HG02970 (cell line): ENCODE measurements around the gene ITGB3BP.
"Not testable (repeated sequence)": the region's sequence is repeated elsewhere in the genome, so short reads cannot be mapped to it uniquely, and the experiment has no call there.

ENCODE experiments used
- ATAC-seq: cut with Tn5 transposase; IDR thresholded peaks from one replicate; pipeline ENCODE4 v1.9.1; 2021; ENCODE audit warnings: mild to moderate bottlenecking, moderate library complexity, moderate number of reproducible peaks; ENCODE audit not compliant: unreplicated experiment, low FRiP score

Gene ITGB3BP

GRCh38 chr1:63509718-63510117, 13.3 kb downstream of the ITGB3BP start:
- no peak for ATAC-seq

GRCh38 chr1:63506782-63507181, 16.2 kb downstream of the ITGB3BP start:
- ATAC-seq = no peak

GRCh38 chr1:63501256-63501655, 21.8 kb downstream of the ITGB3BP start:
- no peak for ATAC-seq

- ATAC-seq = no peak
Observed at GRCh38 chr1:63498106-63498505, 24.9 kb downstream of the ITGB3BP start.

GRCh38 chr1:63497577-63497976, 25.4 kb downstream of the ITGB3BP start:
- no peak for ATAC-seq

GRCh38 chr1:63487336-63488065, 35.5 kb downstream of the ITGB3BP start:
- ATAC-seq = no peak

GRCh38 chr1:63486629-63487028, 36.4 kb downstream of the ITGB3BP start:
- no peak for ATAC-seq

- ATAC-seq = no peak
Observed at GRCh38 chr1:63480057-63480456, 43.0 kb downstream of the ITGB3BP start.

- no peak for ATAC-seq
Observed at GRCh38 chr1:63475761-63476160, 47.3 kb downstream of the ITGB3BP start.

GRCh38 chr1:63468683-63469082, 54.3 kb downstream of the ITGB3BP start:
- ATAC-seq = not testable (repeated sequence)

GRCh38 chr1:63466759-63467158, 56.3 kb downstream of the ITGB3BP start:
- ATAC-seq = no peak

GRCh38 chr1:63466181-63466580, 56.8 kb downstream of the ITGB3BP start:
- ATAC-seq = no peak

GRCh38 chr1:63463248-63463647, 59.8 kb downstream of the ITGB3BP start:
- no peak for ATAC-seq

GRCh38 chr1:63461661-63462230, 61.3 kb downstream of the ITGB3BP start:
- ATAC-seq = no peak

- no peak for ATAC-seq
Observed at GRCh38 chr1:63458750-63459149, 64.3 kb downstream of the ITGB3BP start.

GRCh38 chr1:63454269-63454668, 68.8 kb downstream of the ITGB3BP start:
- ATAC-seq = no peak

GRCh38 chr1:63453232-63453631, 69.8 kb downstream of the ITGB3BP start:
- ATAC-seq = no peak

- no peak for ATAC-seq
Observed at GRCh38 chr1:63450416-63450815, 72.6 kb downstream of the ITGB3BP start.

- no peak for ATAC-seq
Observed at GRCh38 chr1:63448731-63449246, 74.2 kb downstream of the ITGB3BP start.

GRCh38 chr1:63442141-63442475, 80.9 kb downstream of the ITGB3BP start:
- ATAC-seq = no peak

GRCh38 chr1:63435161-63435560, 87.9 kb downstream of the ITGB3BP start:
- ATAC-seq = no peak

- ATAC-seq = no peak
Observed at GRCh38 chr1:63429281-63429680, 93.7 kb downstream of the ITGB3BP start.
